ENCODE measurements around the gene TPSAB1.

DNA sequence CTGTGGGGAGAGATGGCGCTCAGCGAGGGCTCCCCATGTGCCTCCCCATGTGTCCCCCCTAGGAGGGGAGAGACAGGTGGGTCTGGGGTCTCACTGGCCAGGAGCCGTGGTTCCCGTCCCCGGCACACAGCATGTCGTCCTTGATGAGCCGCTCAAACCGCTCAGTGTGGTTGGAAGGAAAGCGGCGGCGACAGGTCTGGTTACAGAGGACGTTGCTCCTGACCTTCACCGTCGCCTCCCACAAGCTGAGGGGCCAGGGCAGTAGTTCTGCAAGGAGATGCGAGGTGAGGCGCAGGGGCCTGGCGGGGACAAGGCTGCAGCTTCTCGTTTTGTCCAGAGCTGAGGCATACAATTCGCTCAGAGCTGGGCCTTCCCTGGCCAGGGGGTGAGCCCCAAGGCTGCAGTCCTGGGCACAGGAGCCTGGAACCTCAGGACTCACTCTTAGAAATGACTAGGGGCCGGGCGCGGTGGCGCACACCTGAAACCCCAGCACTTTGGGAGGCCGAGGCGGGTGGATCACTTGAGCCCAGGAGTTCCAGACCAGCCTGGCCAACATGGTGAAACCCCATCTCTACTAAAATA lies 46.1 kb downstream of the TPSAB1 start:
- TF ChIP-seq, protein P1, sequence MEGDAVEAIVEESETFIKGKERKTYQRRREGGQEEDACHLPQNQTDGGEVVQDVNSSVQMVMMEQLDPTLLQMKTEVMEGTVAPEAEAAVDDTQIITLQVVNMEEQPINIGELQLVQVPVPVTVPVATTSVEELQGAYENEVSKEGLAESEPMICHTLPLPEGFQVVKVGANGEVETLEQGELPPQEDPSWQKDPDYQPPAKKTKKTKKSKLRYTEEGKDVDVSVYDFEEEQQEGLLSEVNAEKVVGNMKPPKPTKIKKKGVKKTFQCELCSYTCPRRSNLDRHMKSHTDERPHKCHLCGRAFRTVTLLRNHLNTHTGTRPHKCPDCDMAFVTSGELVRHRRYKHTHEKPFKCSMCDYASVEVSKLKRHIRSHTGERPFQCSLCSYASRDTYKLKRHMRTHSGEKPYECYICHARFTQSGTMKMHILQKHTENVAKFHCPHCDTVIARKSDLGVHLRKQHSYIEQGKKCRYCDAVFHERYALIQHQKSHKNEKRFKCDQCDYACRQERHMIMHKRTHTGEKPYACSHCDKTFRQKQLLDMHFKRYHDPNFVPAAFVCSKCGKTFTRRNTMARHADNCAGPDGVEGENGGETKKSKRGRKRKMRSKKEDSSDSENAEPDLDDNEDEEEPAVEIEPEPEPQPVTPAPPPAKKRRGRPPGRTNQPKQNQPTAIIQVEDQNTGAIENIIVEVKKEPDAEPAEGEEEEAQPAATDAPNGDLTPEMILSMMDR (conservative IDR thresholded peaks at IDR 0.05 in 1 of 2, IDR thresholded peaks at IDR 0.05 in 1 of 2; ENCODE audit: extremely low read depth in 1 of 2, insufficient read depth in 1 of 2, low read depth in 1 of 2, low read length in 2 of 2), result no peak
- no peak for TF ChIP-seq EZH2 (IDR thresholded peaks at IDR 0.05; ENCODE audit: borderline replicate concordance, low read length)

Data from mammary epithelial cell (primary cell).